HG03045 (cell line): ENCODE data around the gene COL20A1.
"Not testable (repeated sequence)": the region's sequence is repeated elsewhere in the genome, so short reads cannot be mapped to it uniquely, and the experiment has no call there.

Experiments used
- ATAC-seq: cut with Tn5 transposase; IDR thresholded peaks from one replicate; pipeline ENCODE4 v1.9.1; 2021; ENCODE audit warnings: mild to moderate bottlenecking, moderate library complexity; ENCODE audit not compliant: unreplicated experiment

Gene COL20A1

GRCh38 chr20:63290136-63290676 is 2.8 kb upstream of the COL20A1 start:
- ATAC-seq: no peak

DNA sequence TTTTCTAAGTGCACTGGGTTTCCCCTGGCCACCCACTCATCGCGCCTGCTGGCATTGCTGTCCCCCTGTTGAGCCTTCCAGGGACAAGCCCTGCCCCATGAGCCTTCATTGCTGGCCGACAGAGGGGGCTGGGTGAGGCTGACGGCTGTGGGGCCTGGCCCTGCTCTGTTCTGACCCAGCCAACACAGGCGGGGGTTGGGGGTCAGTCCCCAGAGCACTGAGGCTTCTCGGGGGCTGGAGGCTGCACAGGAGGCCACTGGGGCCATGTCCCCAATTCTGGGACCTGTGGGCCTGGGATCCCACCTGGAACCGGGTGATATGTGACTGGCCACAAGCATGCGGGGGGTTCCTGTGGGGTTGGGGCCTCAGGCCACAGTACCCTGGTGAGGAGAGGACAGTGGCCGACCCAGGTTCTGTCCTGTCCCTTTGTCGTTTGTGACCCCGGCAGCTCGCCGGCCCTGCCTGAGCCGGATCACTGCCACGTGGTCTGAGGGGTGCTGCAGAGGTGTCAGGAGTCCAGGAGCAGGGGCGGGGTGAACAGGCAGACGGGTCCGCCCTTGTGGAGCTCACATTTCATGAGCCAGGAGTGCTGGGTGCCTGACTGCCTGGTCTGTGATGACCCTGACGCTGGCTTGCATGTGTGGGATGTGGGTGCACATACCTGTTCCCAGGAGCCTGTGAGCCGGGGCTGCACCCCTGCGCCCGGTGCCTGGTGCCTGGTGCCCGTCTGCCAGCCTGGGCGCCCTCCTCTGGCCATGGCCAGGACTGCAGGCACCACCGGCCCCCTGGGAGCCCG is 2.1 kb upstream of the COL20A1 start:
- ATAC-seq: no peak

DNA sequence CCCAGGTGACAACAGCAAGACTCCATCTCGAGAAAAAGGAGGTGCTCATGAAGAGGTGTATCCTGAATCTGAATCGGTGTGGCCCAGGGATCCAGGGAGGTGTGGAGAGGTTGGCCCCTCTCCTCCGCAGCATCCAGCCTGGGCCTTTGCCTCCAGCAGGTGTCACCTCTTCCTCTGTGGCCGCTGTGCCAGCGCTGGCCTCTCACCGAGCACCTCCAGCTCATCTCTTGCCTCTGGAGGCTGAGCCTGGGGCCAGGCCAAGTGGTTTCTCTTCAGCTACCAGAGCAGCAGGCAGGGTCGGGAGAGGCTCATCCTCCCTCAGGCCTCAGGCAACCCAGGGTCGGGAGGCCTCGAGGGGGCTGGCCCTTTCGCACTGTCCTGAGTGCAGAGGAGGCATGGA is 1.2 kb upstream of the COL20A1 start:
- no peak for ATAC-seq

- ATAC-seq: no peak
Measured at GRCh38 chr20:63292292-63292701, 689 bp upstream of the COL20A1 start.

- ATAC-seq: no peak
Measured at GRCh38 chr20:63293456-63293855, 470 bp downstream of the COL20A1 start.

- ATAC-seq: no peak
Measured at GRCh38 chr20:63293871-63294535, 1.0 kb downstream of the COL20A1 start.

DNA sequence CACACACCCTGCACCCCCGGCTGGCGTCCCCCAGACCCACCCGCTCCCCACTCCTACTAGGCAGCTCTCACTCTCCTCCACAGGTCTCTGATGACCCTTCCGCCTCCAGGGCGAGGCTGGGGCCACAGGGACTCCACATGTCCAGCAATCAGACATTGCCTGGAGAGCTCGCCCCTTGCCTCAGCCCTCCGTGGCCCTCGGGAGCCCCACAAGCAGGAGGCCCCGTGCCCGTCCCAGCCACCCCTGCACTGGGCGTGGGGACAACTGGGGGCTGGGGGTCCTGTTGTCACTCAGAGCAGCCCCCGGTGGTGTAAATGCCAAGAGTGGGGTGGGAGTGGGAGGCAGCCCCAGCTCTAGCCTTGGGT is 1.5 kb downstream of the COL20A1 start:
- no peak for ATAC-seq

- no peak for ATAC-seq
Measured at GRCh38 chr20:63295018-63295417, 2.0 kb downstream of the COL20A1 start.

DNA sequence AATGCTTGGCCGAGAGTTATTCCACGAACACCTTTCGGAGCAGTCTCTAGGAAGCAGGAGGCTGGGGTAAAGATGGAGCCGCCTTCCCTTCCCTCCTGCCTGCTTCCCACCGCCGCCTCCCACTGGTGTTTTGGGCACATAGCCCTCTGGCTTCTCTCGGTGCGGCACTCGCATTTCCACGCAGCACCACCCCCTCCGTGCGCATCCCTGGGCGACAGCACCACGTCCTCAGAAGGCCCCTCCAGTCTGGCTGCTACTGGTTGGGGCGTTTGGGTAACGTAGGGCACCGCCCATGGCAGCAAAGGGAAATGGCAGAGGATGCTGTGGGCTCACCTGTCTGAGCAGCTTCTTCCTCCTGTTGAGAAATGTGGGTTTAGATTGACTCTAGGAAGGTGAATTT is 2.4 kb downstream of the COL20A1 start:
- ATAC-seq: no peak

- ATAC-seq: no peak
Measured at GRCh38 chr20:63295846-63296245, 2.9 kb downstream of the COL20A1 start.

DNA sequence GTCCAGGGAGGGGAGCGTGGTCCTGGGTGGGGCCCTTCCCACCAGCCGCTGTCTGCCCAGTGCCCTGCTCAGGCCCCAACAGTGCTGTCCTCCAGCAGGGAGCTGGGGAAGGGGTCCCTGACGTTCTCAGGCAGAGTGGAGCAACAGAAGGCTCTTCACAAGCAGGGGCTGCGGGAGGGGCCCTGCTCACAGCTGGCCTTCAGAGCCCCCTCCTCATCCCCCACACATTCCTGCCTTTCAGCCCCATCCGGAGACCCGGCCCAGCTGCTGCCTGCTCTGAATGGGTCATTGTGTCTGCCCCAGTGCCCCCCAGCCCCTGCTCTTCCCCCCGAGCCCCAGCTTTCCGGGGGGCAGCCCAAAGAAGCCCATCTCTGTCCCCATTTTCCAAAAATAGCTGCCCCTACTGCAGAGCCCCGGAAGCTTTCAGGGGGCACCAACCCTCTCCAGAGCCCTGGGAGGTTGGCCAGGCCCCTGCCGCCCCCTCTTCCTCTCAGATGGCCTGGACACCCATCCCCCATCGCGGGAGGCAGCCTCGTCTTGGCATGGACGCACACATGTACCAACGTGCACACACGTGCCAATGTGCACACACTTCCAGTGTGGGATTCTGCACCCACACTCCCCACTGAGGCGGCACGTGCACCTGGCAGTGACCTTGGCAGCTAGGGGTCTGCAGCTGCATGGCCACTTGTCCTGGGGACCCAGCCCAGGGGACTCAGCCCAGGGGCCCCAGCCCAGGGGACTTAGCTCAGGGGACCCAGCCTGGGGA is 3.7 kb downstream of the COL20A1 start:
- ATAC-seq: no peak

GRCh38 chr20:63297371-63297781 is 4.4 kb downstream of the COL20A1 start:
- no peak for ATAC-seq

- ATAC-seq: no peak
Measured at GRCh38 chr20:63297796-63298572, 5.0 kb downstream of the COL20A1 start.

DNA sequence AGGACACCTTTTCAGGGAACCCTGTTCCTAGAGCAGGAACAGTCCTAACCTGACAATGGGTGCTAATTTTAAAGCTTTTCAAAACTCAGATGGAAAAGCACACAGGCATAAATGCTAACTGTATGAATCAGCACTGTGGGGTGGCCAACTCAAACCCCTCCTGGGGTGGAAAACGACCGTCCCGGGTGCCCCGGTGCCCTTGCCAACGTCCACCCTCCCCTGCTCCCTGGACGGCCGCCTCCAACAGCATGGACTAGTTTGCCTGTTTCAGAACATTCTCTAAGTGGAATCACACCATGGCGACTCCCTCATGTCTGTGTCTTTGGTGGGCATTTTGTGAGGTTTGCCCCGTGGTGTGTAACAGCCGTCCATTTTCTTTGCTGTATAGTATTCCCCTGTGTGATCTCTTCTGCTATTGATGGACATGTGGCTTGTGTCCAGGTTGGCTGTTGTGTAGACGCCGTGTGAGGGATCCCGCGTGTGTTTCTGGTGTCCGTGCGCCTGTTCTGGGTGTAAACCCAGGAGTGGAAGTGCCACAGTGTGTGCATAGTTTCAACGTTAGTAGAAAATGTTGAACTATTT is 5.8 kb downstream of the COL20A1 start:
- ATAC-seq: no peak

DNA sequence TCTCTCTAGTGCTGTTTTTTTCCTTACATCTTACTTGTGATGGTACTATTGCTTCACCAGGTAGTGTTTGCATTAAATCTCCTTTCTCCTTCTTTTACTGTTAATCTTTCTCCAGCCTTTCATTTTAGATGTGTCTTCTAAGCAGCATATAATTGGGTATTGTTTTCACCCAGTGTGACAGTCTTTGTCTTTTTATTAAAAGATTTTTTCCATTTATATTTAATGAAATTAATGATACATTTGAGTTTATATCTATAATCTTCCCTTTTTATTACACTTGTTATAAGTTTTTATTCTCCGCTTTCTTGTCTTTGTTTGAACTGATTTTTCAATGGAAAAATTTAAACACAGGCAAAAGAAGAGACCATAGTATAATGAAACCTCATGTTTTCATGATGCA is 8.7 kb downstream of the COL20A1 start:
- ATAC-seq: no peak

DNA sequence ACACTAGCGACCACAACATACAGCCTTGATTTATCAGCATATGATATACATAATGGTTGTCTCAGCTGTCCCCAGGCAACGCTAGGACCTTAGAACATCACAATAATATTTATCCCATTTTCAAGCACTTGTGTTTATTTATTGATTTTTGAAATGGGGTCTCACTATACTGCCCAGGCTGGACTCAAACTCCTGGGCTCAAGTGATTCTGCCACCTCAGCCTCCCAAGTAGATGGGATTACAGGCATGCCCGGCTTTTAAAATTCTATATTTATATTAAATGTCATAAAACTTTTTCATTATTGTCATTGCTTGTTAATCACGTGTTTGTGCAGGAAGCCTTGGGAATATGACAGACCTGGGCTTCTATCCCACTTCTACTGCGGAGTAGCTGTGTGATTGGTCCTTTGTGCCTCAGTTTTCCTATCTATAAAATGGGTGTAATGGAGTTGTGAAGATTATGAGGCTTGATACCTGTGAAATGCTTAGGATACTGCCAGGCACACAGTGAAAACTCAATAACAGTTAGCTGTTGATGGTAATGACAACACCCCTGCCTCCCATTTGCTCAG is 10.2 kb downstream of the COL20A1 start:
- ATAC-seq: no peak

GRCh38 chr20:63305393-63305792 is 12.4 kb downstream of the COL20A1 start:
- no peak for ATAC-seq

DNA sequence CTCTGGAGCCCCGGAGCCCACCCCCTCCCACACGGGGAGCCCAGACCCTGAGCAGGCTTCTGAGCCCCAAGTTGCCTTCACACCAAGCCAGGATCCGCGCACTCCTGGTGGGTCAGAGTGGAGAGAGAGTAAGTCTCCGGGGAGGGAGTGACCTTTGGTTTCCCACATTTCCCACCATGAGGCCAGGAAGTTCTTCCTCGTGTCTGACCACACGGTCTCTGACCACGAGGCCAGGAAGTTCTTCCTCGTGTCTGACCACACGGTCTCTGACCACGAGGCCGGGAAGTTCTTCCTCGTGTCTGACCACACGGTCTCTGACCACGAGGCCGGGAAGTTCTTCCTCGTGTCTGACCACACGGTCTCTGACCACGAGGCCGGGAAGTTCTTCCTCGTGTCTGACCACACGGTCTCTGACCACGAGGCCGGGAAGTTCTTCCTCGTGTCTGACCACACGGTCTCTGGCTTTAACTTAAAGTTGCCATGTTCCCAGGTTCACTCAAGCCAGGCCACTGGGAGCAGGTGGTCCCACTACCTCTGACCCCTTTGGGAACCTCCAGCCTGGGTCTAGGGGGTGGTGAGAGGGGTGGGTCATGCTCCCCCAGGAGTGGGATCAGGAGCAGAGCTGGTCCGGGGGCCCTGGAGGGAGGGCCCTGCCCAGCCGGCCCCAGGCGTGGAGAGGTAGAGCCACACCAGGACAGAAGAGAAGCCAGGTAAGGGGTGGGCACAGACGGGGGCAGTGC is 13.1 kb downstream of the COL20A1 start:
- ATAC-seq: not testable (repeated sequence)
